SK-N-SH (cell line): ENCODE data around the gene TEK. TPM values are rescaled to one million over a fixed set of nuclear protein-coding genes. Genes with fewer than 3 reads are reported as not detected.

Source experiments
- CTCF ChIA-PET: fragments of 300-600, 350-600 bp; formaldehyde crosslinking; extraction: SDS; loops from one replicate; lab custom pipeline; 2021; lab: Yijun Ruan, JAX
- POLR2A ChIA-PET: fragments of 350-600 bp; sonication (Branson Sonifier 250); formaldehyde crosslinking; extraction: SDS; loops from one replicate; lab custom pipeline; 2020; ENCODE audit warnings: antibody characterized with exemption, inconsistent platforms; lab: Yijun Ruan, JAX
- DNase-seq: peaks from one replicate; pipeline ENCODE4 v3.0.0; 2012
- H2AFZ ChIP-seq: fragments of 200-600 bp; sonication (generic); 2 replicates; pipeline ENCODE4 v1.8.1; 2016; ENCODE audit warnings: antibody characterized with exemption, mild to moderate bottlenecking, low read depth
- H3F3A ChIP-seq: fragments of 200-600 bp; sonication (generic); replicated peaks from 2 replicates; pipeline ENCODE3; 2016; ENCODE audit warnings: antibody characterized with exemption, mild to moderate bottlenecking; ENCODE audit not compliant: insufficient read depth
- H3K27ac ChIP-seq, 2 experiments: fragments of 200-500 bp in 1 of 2; fragments of 200-600 bp in 1 of 2; sonication (Bioruptor generic) in 1 of 2; sonication (generic), shearing (Covaris generic) in 1 of 2; 2 replicates each; pipeline versions ENCODE4 v1.5.1 to v1.6.1; 2014 to 2016; ENCODE audit warnings: low read depth in 2 of 2, inconsistent platforms in 1 of 2, low read length in 1 of 2, mild to moderate bottlenecking in 1 of 2, mixed read lengths in 1 of 2
- H3K27me3 ChIP-seq: fragments of 200-600 bp; sonication (generic), shearing (Covaris generic); 2 replicates; pipeline ENCODE4 v1.6.1; 2016; ENCODE audit warnings: mixed run types; ENCODE audit not compliant: insufficient read depth
- H3K36me3 ChIP-seq, 2 experiments: fragments of 200-500 bp in 1 of 2; fragments of 200-600 bp in 1 of 2; sonication (Bioruptor generic) in 1 of 2; sonication (generic) in 1 of 2; replicated peaks in 1 of 2; 2 replicates each; pipeline versions ENCODE3 to v1.5.1; 2014 to 2016; ENCODE audit warnings: low read length in 1 of 2, mild to moderate bottlenecking in 1 of 2; ENCODE audit not compliant: insufficient read depth in 2 of 2, control insufficient read depth in 1 of 2
- H3K4me1 ChIP-seq, 2 experiments: fragments of 200-500 bp in 1 of 2; fragments of 200-600 bp in 1 of 2; sonication (Bioruptor generic) in 1 of 2; sonication (generic), shearing (Covaris generic) in 1 of 2; 2 replicates each; pipeline versions ENCODE4 v1.5.1 to v1.6.1; 2014 to 2016; ENCODE audit warnings: low read depth in 1 of 2, low read length in 1 of 2, mixed run types in 1 of 2; ENCODE audit not compliant: insufficient read depth in 2 of 2, control insufficient read depth in 1 of 2
- H3K4me2 ChIP-seq: fragments of 200-600 bp; sonication (generic), shearing (Covaris generic); 2 replicates; pipeline ENCODE4 v1.6.1; 2017; ENCODE audit warnings: mixed run types
- H3K4me3 ChIP-seq, 2 experiments: fragments of 200-500 bp in 1 of 2; fragments of 200-600 bp in 1 of 2; sonication (Bioruptor generic) in 1 of 2; sonication (generic), shearing (Covaris generic) in 1 of 2; 2 replicates each; pipeline versions ENCODE4 v1.5.1 to v1.8.1; 2014 to 2016; ENCODE audit warnings: low read depth in 2 of 2, inconsistent platforms in 1 of 2, low read length in 1 of 2, mild to moderate bottlenecking in 1 of 2, mixed read lengths in 1 of 2, moderate library complexity in 1 of 2
- H3K79me2 ChIP-seq: fragments of 200-600 bp; sonication (generic); 2 replicates; pipeline ENCODE4 v1.8.1; 2017; ENCODE audit warnings: mild to moderate bottlenecking; ENCODE audit not compliant: insufficient read depth
- H3K9ac ChIP-seq: fragments of 200-600 bp; sonication (generic); 2 replicates; pipeline ENCODE4 v1.6.1; 2017; ENCODE audit warnings: mixed run types
- H3K9me2 ChIP-seq: fragments of 200-600 bp; sonication (generic); 2 replicates; pipeline ENCODE4 v1.6.1; 2017; ENCODE audit warnings: mixed run types
- H3K9me3 ChIP-seq: fragments of 200-600 bp; sonication (generic); 2 replicates; pipeline ENCODE4 v1.6.1; 2017; ENCODE audit warnings: mixed run types, mild to moderate bottlenecking, moderate library complexity
- H4K20me1 ChIP-seq: fragments of 200-600 bp; sonication (generic); 2 replicates; pipeline ENCODE4 v1.6.1; 2017; ENCODE audit warnings: mild to moderate bottlenecking, mixed run types; ENCODE audit not compliant: insufficient read depth
- CHD2 ChIP-seq: fragments of 150-350 bp; IDR thresholded peaks from 2 replicates; pipeline ENCODE4 v1.6.1; 2018; ENCODE audit warnings: low read length; ENCODE audit not compliant: partially characterized antibody
- CTCF ChIP-seq: fragments of 200-600 bp; sonication (generic); IDR thresholded peaks from 2 replicates; pipeline ENCODE4 v1.6.1; 2017; ENCODE audit warnings: antibody characterized with exemption, mild to moderate bottlenecking, moderate library complexity
- ELF1 ChIP-seq: IDR thresholded peaks from 2 replicates; pipeline ENCODE4 v1.4.0; 2012
- FOXM1 ChIP-seq: IDR thresholded peaks from 2 replicates; pipeline ENCODE4 v1.4.0; 2012; ENCODE audit warnings: low read depth, mild to moderate bottlenecking
- GATA2 ChIP-seq: sonication (generic); formaldehyde crosslinking; IDR thresholded peaks from 2 replicates; pipeline ENCODE4 v1.5.0; 2020; ENCODE audit warnings: mild to moderate bottlenecking, missing genetic modification reagents
- MEF2A ChIP-seq: IDR thresholded peaks from 2 replicates; pipeline ENCODE4 v1.4.0; 2012; ENCODE audit warnings: low read depth, borderline replicate concordance
- MXI1 ChIP-seq: IDR thresholded peaks from 2 replicates; pipeline ENCODE4 v1.6.1; 2012; ENCODE audit warnings: mild to moderate bottlenecking, low read depth, low read length, improper control_type of control experiment
- NFIC ChIP-seq: IDR thresholded peaks from 2 replicates; pipeline ENCODE4 v1.4.0; 2012; ENCODE audit warnings: borderline replicate concordance
- NRF1 ChIP-seq: IDR thresholded peaks from 2 replicates; pipeline ENCODE4 v1.6.1; 2012; ENCODE audit warnings: low read depth, mild to moderate bottlenecking, low read length
- RAD21 ChIP-seq: IDR thresholded peaks from 2 replicates; pipeline ENCODE4 v1.6.1; 2012; ENCODE audit warnings: mild to moderate bottlenecking, low read length
- RXRA ChIP-seq: IDR thresholded peaks from 2 replicates; pipeline ENCODE4 v1.4.0; 2012; ENCODE audit warnings: low read depth, mild to moderate bottlenecking, borderline replicate concordance
- SMC3 ChIP-seq: IDR thresholded peaks from 2 replicates; pipeline ENCODE4 v1.6.1; 2012; ENCODE audit warnings: low read depth, low read length, improper control_type of control experiment
- TCF12 ChIP-seq: IDR thresholded peaks from 2 replicates; pipeline ENCODE4 v1.4.0; 2012
- TEAD4 ChIP-seq: IDR thresholded peaks from 2 replicates; pipeline ENCODE4 v1.4.0; 2012; ENCODE audit warnings: mild to moderate bottlenecking, borderline replicate concordance; ENCODE audit not compliant: insufficient read depth
- YY1 ChIP-seq: IDR thresholded peaks from 2 replicates; pipeline ENCODE4 v1.4.0; 2012; ENCODE audit warnings: low read depth, mild to moderate bottlenecking
- WGBS: methylation state at CpG from one replicate; pipeline ENCODE4 v1.1.6; 2017; ENCODE audit warnings: low lambda C conversion rate; 5-methylcytosine and 5-hydroxymethylcytosine counted together
- polyA plus RNA-seq, 3 experiments: library from polyadenylated mRNA; depleted of rRNA; stranded (reverse); fragments of >200 nt; gene quantifications; 2 replicates each; pipeline ENCODE4 v1.2.3, GENCODE V29; 2012
- TF ChIP-seq, protein P1 (sequence below): IDR thresholded peaks from 2 replicates; pipeline ENCODE4; 2012

The TEK gene
- polyA plus RNA-seq, 1 of the 3 experiments (the other 2 are of a cell fraction) = 0.03 TPM

DNA sequence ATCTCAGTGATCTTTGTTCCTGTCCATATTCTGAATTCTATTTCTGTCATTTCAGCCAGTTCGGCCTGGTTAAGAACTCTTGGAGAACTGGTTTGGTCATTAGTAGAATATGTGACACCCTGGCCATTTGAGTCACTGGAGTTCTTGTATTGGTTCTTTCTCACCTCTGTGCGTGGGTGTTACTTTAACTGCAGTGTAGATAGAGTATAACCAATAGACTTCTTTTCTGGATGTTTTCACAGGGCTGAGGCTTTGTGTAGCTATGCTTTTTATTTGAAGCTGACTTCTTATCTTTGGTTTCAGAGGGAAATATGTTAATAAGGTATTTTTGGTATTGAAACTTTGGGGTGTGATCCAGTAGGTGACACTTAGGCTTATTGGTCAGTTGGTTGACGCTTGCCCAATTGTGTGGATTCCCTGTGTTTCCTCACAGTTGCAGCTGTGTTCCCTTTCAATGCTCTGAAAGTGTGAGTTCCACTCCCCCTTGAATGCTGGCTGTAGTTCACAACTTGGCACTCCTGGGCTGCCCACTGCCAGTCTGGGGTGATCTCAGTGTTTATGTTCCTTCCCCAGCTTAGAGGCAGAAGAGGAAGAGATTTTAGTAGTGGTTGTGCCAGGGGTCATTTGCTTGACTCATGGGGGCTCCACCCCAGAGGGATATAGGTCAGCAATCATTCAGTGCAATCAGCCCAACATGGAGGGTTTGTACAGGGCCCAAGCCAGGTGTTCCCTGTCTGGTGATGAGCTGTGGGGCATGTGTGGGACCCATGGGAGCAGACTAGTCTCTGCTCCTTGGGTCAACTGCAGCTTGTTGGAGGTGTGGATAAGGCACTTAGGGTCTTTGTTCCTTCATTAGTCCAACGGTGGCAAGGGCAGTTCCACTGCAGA, 34.9 kb upstream of the TEK start:
- no peaks in the 10 kb centered on the region for H3K9me3 ChIP-seq
- POLR2A ChIA-PET = no interaction called here
- CTCF ChIA-PET = interaction anchor here (0.9 kb wide), 1 partner anchor 12 kb away, joined by 4 read pairs; no protein-coding TSS in a partner anchor

DNA sequence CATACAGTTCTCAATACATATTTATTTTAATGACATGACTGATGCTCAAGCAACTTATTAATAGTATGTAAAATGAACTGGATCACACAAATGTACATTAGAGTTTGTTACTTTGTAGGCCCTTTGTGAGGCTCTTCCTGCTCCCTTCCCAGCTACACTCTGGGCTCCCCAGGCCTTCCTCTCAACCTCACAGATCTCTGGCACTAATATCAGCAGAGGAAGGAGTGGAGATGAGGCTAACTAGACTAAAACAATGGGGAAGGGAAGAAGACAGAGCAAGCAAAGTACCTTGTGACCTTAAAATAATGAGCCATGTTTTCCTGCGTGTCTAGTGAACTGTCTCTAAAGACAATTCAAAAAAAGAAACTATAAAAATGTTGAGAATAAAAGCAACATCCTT, 30.3 kb upstream of the TEK start:
- Histone ChIP-seq H3K36me3 (no peaks in the 10 kb centered on the region), H3K4me3 (no peak overlapping the region), H3F3A (no peaks in the 10 kb centered on the region), H3K79me2 (no peaks in the 10 kb centered on the region), H3K27ac (no peak overlapping the region), H2AFZ (no peak overlapping the region), H4K20me1 (no peaks in the 10 kb centered on the region), H3K27me3 (no peaks in the 10 kb centered on the region), H3K9me3 (no peaks in the 10 kb centered on the region), H3K9ac (no peak overlapping the region), H3K9me2 (no peaks in the 10 kb centered on the region), H3K4me2 (no peak overlapping the region), H3K4me1 (no peaks in the 10 kb centered on the region)
- 100% methylated on average over 1 of the region's 1 CpG for WGBS
- ChIA-PET POLR2A (no interaction called here), CTCF (no interaction called here)
- no peak for TF ChIP-seq TEAD4
- TF ChIP-seq TCF12 = no peak
- TF ChIP-seq NFIC = no peak
- no peak for TF ChIP-seq RXRA
- TF ChIP-seq MEF2A = no peak
- TF ChIP-seq RAD21 = no peak
- no peak for TF ChIP-seq ELF1
- TF ChIP-seq YY1 = no peak
- no peak for DNase-seq

More for the DNA sequence above, 34.9 kb upstream of the TEK start:
- no peaks in the 10 kb centered on the region for H3K9me2 ChIP-seq
- DNase-seq = no peak
- H3K4me3 ChIP-seq = no peak overlapping the region
- no peak overlapping the region for H3K4me2 ChIP-seq
- H3K9ac ChIP-seq = no peak overlapping the region
- no peaks in the 10 kb centered on the region for H3K79me2 ChIP-seq
- H3K4me1 ChIP-seq = no peaks in the 10 kb centered on the region
- no peaks in the 10 kb centered on the region for H3K36me3 ChIP-seq
- H3K27ac ChIP-seq = no peak overlapping the region
- no peak for TF ChIP-seq CTCF
- TF ChIP-seq NRF1 = no peak
- no peaks in the 10 kb centered on the region for H4K20me1 ChIP-seq
- H2AFZ ChIP-seq = no peak overlapping the region
- no peaks in the 10 kb centered on the region for H3F3A ChIP-seq
- 58% methylated on average over 4 of the region's 4 CpGs for WGBS
- H3K27me3 ChIP-seq = no peaks in the 10 kb centered on the region

DNA sequence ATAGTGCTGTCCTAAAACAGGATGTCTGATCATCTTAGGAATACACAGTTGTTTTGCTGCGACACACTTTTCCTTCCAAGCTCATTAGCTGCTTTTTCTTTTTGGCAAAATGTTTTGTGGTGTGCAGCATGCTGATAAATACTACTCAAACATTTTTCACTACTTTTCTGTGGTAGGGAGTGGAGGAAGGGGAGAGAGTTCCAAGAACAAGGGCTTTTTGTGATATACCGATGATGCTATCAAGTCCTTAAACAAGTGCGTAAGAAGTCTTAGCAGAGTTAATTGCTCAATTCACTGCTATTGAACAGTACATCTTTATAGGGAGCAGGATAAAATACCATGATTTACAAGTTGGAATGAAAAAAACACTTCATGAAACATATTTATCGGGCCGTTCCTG, 23.6 kb upstream of the TEK start:
- Histone ChIP-seq H3K27me3 (no peaks in the 10 kb centered on the region), H2AFZ (no peak overlapping the region), H4K20me1 (no peaks in the 10 kb centered on the region), H3K4me1 (peaks cover 0 to 27% of the 10 kb centered on the region in 2 experiments; a peak in 2 of 4 replicates), H3K27ac (no peak overlapping the region), H3K9ac (no peak overlapping the region), H3F3A (peaks cover 18% of the 10 kb centered on the region), H3K4me2 (no peak overlapping the region), H3K9me3 (no peaks in the 10 kb centered on the region), H3K36me3 (no peaks in the 10 kb centered on the region), H3K4me3 (no peak overlapping the region), H3K79me2 (no peaks in the 10 kb centered on the region), H3K9me2 (no peaks in the 10 kb centered on the region)
- no peak for TF ChIP-seq RXRA
- no peak for TF ChIP-seq FOXM1
- TF ChIP-seq MXI1 = no peak
- no peak for TF ChIP-seq NRF1
- no peak for TF ChIP-seq ELF1
- TF ChIP-seq GATA2 (CRISPR knock-in tag) = no peak
- TF ChIP-seq TCF12 = no peak
- no peak for TF ChIP-seq CHD2
- no peak for TF ChIP-seq YY1
- no peak for TF ChIP-seq SMC3
- TF ChIP-seq, protein P1, sequence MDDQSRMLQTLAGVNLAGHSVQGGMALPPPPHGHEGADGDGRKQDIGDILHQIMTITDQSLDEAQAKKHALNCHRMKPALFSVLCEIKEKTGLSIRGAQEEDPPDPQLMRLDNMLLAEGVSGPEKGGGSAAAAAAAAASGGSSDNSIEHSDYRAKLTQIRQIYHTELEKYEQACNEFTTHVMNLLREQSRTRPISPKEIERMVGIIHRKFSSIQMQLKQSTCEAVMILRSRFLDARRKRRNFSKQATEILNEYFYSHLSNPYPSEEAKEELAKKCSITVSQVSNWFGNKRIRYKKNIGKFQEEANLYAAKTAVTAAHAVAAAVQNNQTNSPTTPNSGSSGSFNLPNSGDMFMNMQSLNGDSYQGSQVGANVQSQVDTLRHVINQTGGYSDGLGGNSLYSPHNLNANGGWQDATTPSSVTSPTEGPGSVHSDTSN = no peak
- DNase-seq = no peak
- 96% methylated on average over 5 of the region's 5 CpGs for WGBS
- ChIA-PET POLR2A (no interaction called here), CTCF (no interaction called here)
